Measurements from ENCODE around the gene LPAR1. TPM values are rescaled to one million over a fixed set of nuclear protein-coding genes. Genes with fewer than 3 reads are reported as not detected.

LPAR1 gene
- total RNA-seq, 1 experiment from 2014 or later = 4.9 TPM

- CTCF ChIA-PET = no interaction called here
- Mint-ChIP-seq H3K4me3 (no peak overlapping the region), H3K9me3 (0 out of 2 replicates have a peak, but pooled peaks cover 6% of the 10 kb centered on the region), H3K36me3 (no peaks in the 10 kb centered on the region), H3K27me3 (ENCODE audit: low read depth) (no peaks in the 10 kb centered on the region), H3K27ac (no peak overlapping the region), H3K4me1 (peaks cover 11% of the 10 kb centered on the region)
- POLR2A ChIA-PET = no interaction called here
- DNase-seq (ENCODE audit: low spot score) = no peak
- no peak for ATAC-seq
- no peak for TF ChIP-seq USF1 (CRISPR knock-in tag; IDR thresholded peaks at IDR 0.05)
- TF ChIP-seq ZNF317 (CRISPR knock-in tag; IDR thresholded peaks at IDR 0.05; ENCODE audit: borderline replicate concordance, low read depth) = no peak
- no peak for TF ChIP-seq ERG (CRISPR knock-in tag; IDR thresholded peaks at IDR 0.05)
- no peak for TF ChIP-seq ZSCAN18 (CRISPR knock-in tag; IDR thresholded peaks at IDR 0.05)
- TF ChIP-seq, protein P1, sequence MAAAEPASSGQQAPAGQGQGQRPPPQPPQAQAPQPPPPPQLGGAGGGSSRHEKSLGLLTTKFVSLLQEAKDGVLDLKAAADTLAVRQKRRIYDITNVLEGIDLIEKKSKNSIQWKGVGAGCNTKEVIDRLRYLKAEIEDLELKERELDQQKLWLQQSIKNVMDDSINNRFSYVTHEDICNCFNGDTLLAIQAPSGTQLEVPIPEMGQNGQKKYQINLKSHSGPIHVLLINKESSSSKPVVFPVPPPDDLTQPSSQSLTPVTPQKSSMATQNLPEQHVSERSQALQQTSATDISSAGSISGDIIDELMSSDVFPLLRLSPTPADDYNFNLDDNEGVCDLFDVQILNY (CRISPR knock-in tag; IDR thresholded peaks at IDR 0.05) = no peak
Observed at GRCh38 chr9:110928599-110928998, 109.7 kb downstream of the LPAR1 start.

DNA sequence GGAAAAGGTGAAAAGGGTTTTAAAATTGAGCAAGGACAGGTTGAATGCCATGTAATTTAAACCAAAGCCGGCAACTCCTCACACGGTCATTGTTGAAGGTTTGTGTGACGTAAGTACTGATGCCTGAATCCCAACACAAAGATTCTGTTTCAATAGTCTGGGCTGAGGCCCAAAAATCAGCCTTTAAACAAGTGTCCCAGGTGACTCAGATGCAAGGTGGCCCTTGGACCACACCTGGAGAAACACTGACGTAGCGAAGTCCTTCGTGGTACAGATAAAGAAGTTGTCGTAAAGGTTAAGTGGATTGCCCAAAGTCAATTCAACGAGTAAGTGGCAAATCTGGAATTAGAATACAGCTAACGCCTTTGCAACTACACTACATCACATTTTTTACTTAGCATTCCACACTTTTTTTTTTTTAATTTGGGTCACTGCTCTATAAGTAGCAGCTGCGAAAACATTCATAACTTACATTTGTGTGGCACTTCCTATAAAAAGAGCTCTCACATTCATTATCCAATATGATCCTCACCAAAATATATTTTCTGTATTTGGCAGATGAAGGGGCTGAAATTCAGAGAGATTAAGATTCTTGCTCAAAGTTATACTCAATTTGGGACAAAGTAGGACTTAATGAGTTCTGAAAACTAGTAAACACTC is 111.3 kb downstream of the LPAR1 start:
- DNase-seq (ENCODE audit: low spot score) (no peak), ATAC-seq (no peak)
- TF ChIP-seq, protein P2, sequence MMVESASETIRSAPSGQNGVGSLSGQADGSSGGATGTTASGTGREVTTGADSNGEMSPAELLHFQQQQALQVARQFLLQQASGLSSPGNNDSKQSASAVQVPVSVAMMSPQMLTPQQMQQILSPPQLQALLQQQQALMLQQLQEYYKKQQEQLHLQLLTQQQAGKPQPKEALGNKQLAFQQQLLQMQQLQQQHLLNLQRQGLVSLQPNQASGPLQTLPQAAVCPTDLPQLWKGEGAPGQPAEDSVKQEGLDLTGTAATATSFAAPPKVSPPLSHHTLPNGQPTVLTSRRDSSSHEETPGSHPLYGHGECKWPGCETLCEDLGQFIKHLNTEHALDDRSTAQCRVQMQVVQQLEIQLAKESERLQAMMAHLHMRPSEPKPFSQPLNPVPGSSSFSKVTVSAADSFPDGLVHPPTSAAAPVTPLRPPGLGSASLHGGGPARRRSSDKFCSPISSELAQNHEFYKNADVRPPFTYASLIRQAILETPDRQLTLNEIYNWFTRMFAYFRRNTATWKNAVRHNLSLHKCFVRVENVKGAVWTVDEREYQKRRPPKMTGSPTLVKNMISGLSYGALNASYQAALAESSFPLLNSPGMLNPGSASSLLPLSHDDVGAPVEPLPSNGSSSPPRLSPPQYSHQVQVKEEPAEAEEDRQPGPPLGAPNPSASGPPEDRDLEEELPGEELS (CRISPR knock-in tag; IDR thresholded peaks at IDR 0.05) = no peak
- TF ChIP-seq CREM (CRISPR knock-in tag; IDR thresholded peaks at IDR 0.05) = no peak
- TF ChIP-seq ZSCAN18 (CRISPR knock-in tag; IDR thresholded peaks at IDR 0.05) = no peak
- no peak for TF ChIP-seq NFYB (CRISPR knock-in tag; conservative IDR thresholded peaks at IDR 0.05; ENCODE audit: low read depth)
- TF ChIP-seq ELF4 (CRISPR knock-in tag; IDR thresholded peaks at IDR 0.05; ENCODE audit: low read depth) = no peak
- no peak for TF ChIP-seq GTF2I (CRISPR knock-in tag; conservative IDR thresholded peaks at IDR 0.05)
- TF ChIP-seq CBFB (CRISPR knock-in tag; IDR thresholded peaks at IDR 0.05; ENCODE audit: low read depth) = no peak
- TF ChIP-seq ZNF532 (CRISPR knock-in tag; IDR thresholded peaks at IDR 0.05; ENCODE audit: borderline replicate concordance) = no peak
- no peak for TF ChIP-seq ERG (CRISPR knock-in tag; IDR thresholded peaks at IDR 0.05)
- no peak for TF ChIP-seq NR3C1 (CRISPR knock-in tag; conservative IDR thresholded peaks at IDR 0.05; ENCODE audit: low read depth)
- ChIA-PET CTCF (no interaction called here), POLR2A (no interaction called here)
- H3K36me3 Mint-ChIP-seq = no peaks in the 10 kb centered on the region
- H3K27me3 Mint-ChIP-seq (ENCODE audit: low read depth) = no peaks in the 10 kb centered on the region
- H3K4me1 Mint-ChIP-seq = no peaks in the 10 kb centered on the region
- no peak overlapping the region for H3K27ac Mint-ChIP-seq
- no peak overlapping the region for H3K4me3 Mint-ChIP-seq
- no peaks in the 10 kb centered on the region for H3K9me3 Mint-ChIP-seq
